Gastrocnemius medialis (tissue), 4 donors: Measurements from ENCODE around the gene PIGQ. TPM values are rescaled to one million over a fixed set of nuclear protein-coding genes. Genes with fewer than 3 reads are reported as not detected.

Experiments
- ATAC-seq, 2 donors: fragments of 150-250 bp; one replicate each; pipeline ENCODE4 v1.9.1; 2016
- DNase-seq, 2 donors: peaks; one replicate each; pipeline ENCODE4 v3.0.0-alpha.2; 2019
- H3K27ac ChIP-seq, 4 donors: fragments of 200-600 bp; sonication (generic); 1 replicate in 1 of 4; 2 replicates in 3 of 4; pipeline ENCODE4 v1.5.1; 2016 to 2018; ENCODE audit warnings: mild to moderate bottlenecking in 2 of 4, moderate library complexity in 1 of 4
- H3K27me3 ChIP-seq, 3 donors: fragments of 200-600 bp; sonication (generic) in 2 of 3; 1 replicate in 1 of 3; 2 replicates in 2 of 3; pipeline versions ENCODE4 v1.5.1 to v1.6.0; 2016 to 2019; ENCODE audit warnings: mild to moderate bottlenecking in 1 of 3, moderate library complexity in 1 of 3
- H3K36me3 ChIP-seq, 2 donors: fragments of 200-600 bp; sonication (generic) in 1 of 2; one replicate each; pipeline ENCODE4 v1.5.1; 2017 to 2018
- H3K4me1 ChIP-seq, 2 donors: fragments of 200-600 bp; sonication (generic) in 1 of 2; one replicate each; pipeline ENCODE4 v1.5.1; 2016 to 2017; ENCODE audit warnings: mild to moderate bottlenecking in 2 of 2
- H3K4me3 ChIP-seq, 4 donors: fragments of 200-600 bp; sonication (generic) in 3 of 4; 1 replicate in 1 of 4; 2 replicates in 3 of 4; pipeline ENCODE4 v1.5.1; 2016 to 2019; ENCODE audit warnings: mild to moderate bottlenecking in 2 of 4
- H3K9me3 ChIP-seq, 3 donors: fragments of 200-600 bp; sonication (generic) in 2 of 3; 1 replicate in 1 of 3; 2 replicates in 2 of 3; pipeline ENCODE4 v1.5.1; 2016 to 2019
- POLR2A ChIP-seq, 2 donors: fragments of 450-650 bp; IDR thresholded peaks; one replicate each; pipeline ENCODE4 v1.6.1; 2017; ENCODE audit warnings: antibody characterized with exemption in 2 of 2, mild to moderate bottlenecking in 2 of 2, moderate library complexity in 2 of 2
- in situ Hi-C, 4 donors: fragments of 200-750 bp; cut with MboI; loops; one replicate each; pipeline versions ENCODE4 v1.15.0 to v1.8.0; 2017; ENCODE audit warnings: low sequenced_read_pairs in 4 of 4
- intact Hi-C: fragments of 100-400 bp; cut with DNase I; formaldehyde crosslinking; loops from one replicate; pipeline ENCODE4 v1.15.1; 2023; ENCODE audit warnings: low total_unique reads
- total RNA-seq, 4 donors: library from RNA; depleted of rRNA; stranded (reverse); fragments of >200 nt; gene quantifications; one replicate each; pipeline versions ENCODE4 v1.1.0 to v1.2.3, GENCODE V29; 2016
- TF ChIP-seq, protein P1 (sequence below), 5 experiments: fragments of 450-650 bp in 3 of 5; fragments of 200-600 bp in 2 of 5; sonication (generic) in 2 of 5; IDR thresholded peaks in 4 of 5; conservative IDR thresholded peaks in 1 of 5; 1 replicate in 4 of 5; 2 replicates in 1 of 5; pipeline ENCODE4 v1.5.1; 2016 to 2019; ENCODE audit warnings: antibody characterized with exemption in 5 of 5, mild to moderate bottlenecking in 3 of 5, moderate library complexity in 3 of 5

Gene PIGQ
- total RNA-seq, 4 donors from 2014 or later = 22.2 to 47.3 (median 38.5) TPM

DNA sequence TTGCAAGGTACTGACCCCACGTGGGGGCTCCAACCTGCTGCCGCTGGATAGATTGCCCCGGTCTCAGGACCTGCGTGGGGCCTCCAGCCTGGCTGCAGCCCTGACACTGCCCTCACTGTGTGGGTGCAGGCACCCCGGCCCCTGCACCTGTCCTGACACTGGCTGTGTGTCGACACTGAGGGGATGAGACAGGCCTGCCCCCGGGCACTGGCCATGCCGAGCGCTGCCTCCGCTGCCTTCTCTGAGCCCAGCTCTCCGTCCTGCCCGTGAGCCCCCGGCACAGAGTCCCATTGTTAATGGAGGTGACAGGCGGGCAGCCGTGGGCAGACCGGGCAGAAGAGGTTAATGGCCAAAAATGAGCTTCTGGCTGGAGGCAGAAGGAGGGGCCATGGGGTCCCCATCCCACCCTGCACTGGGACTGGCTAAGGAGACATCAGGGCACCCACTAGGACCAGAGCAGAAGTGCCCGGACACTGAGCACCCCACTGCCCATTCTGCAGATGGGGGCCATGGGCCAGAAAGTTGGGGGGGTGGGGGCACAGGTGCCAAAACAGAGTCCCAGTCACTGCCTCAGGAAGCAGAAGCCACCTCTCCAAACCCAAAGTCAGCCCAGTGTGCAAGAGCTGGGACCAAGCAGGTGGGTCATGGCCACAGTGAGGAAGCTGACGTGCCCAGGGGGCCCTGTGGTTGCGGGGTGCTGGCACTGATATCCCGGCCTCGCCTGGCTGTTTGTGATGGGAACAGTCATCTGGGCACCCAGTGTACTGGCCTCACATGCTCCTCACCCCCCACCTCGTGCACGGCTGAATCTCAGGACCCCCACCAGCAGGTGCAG is 12.1 kb upstream of the PIGQ start:
- H3K27me3 ChIP-seq = peaks cover 26 to 33% (median 31%) of the 10 kb centered on the region in 3 donors

DNA sequence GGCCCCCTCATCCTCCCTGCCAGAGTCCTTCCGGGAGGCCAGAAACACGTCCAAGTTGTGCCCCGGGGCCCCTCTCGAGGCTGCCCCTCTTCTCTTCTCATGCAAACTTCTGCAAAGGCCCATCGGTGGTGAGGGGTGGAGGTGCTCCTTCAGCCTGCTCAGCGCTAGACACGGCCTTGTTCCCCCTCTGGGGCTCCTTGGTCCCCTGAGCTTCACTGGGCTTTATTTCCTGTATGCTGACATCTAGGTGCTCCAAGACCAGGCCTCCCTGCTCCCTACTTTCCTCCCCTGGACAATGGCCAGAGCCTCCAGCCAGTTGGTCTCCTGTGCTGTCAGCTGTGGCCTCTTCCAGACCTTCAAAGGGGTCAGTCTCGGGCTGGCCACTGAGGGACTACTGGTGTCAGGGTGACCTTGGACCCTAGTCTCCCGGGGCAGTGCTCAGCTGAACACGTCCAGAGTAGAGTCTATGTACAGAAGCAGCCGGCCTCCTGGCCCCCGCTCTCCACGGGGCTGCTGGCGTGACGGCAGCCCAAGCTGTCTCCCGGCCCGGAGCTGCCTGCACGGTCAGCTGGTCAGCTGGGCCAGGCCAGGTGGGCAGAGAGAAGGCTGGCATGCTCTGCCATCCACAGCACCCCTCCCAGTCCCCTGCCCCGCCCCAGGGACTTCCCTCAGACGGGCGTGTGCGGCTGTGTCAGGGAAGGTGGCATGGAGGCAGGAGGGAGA is 11.3 kb upstream of the PIGQ start:
- ATAC-seq (no peak), DNase-seq (no peak)
- intact Hi-C loops = no loop called here
- no peaks in the 10 kb centered on the region for H3K4me1 ChIP-seq
- H3K27ac ChIP-seq = no peak overlapping the region
- in situ Hi-C loops = no loop called here
- no peaks in the 10 kb centered on the region for H3K9me3 ChIP-seq
- H3K4me3 ChIP-seq = no peak overlapping the region
- TF ChIP-seq, protein P1, sequence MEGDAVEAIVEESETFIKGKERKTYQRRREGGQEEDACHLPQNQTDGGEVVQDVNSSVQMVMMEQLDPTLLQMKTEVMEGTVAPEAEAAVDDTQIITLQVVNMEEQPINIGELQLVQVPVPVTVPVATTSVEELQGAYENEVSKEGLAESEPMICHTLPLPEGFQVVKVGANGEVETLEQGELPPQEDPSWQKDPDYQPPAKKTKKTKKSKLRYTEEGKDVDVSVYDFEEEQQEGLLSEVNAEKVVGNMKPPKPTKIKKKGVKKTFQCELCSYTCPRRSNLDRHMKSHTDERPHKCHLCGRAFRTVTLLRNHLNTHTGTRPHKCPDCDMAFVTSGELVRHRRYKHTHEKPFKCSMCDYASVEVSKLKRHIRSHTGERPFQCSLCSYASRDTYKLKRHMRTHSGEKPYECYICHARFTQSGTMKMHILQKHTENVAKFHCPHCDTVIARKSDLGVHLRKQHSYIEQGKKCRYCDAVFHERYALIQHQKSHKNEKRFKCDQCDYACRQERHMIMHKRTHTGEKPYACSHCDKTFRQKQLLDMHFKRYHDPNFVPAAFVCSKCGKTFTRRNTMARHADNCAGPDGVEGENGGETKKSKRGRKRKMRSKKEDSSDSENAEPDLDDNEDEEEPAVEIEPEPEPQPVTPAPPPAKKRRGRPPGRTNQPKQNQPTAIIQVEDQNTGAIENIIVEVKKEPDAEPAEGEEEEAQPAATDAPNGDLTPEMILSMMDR (IDR thresholded peaks at IDR 0.05 in 4 of 5, conservative IDR thresholded peaks at IDR 0.05 in 1 of 5) = no peak
- TF ChIP-seq POLR2A (IDR thresholded peaks at IDR 0.05) = no peak
- peaks cover 0 to 7% of the 10 kb centered on the region in 2 donors for H3K36me3 ChIP-seq
- H3K27me3 ChIP-seq = peaks cover 26 to 33% (median 31%) of the 10 kb centered on the region in 3 donors

More for the DNA sequence above, 12.1 kb upstream of the PIGQ start:
- Histone ChIP-seq H3K36me3 (peaks cover 0 to 11% of the 10 kb centered on the region in 2 donors), H3K27ac (no peak overlapping the region), H3K9me3 (no peaks in the 10 kb centered on the region), H3K4me3 (no peak overlapping the region), H3K4me1 (no peaks in the 10 kb centered on the region)
- TF ChIP-seq, protein P1 (IDR thresholded peaks at IDR 0.05 in 4 of 5, conservative IDR thresholded peaks at IDR 0.05 in 1 of 5) = no peak
- TF ChIP-seq POLR2A (IDR thresholded peaks at IDR 0.05) = no peak
- no peak for DNase-seq
- in situ Hi-C loops (no loop called here), intact Hi-C loops (no loop called here)
- ATAC-seq = no peak

DNA sequence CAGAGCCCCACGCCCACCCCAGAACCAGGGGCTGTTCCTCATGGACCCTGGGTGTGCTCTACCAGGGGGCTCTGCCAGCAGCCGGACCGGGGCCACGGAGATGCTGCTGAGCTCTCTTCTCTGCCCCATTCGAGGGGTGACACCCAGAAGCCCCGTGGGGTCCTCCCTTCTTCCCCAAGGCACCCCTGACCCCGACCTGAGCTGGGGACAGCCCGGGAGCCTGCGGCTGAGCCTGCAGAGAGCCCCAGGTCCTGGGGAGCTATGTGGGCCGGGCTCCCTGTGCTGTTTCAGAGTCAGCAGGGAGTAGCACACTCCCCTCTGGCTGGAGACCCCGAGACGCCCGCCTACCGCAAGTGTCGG is 10.8 kb upstream of the PIGQ start:
- in situ Hi-C loops (no loop called here), intact Hi-C loops (no loop called here)
- H3K9me3 ChIP-seq = no peaks in the 10 kb centered on the region
- DNase-seq = no peak
- no peak overlapping the region for H3K4me3 ChIP-seq
- H3K36me3 ChIP-seq = peaks cover 0 to 2% of the 10 kb centered on the region in 2 donors
- TF ChIP-seq, protein P1 (IDR thresholded peaks at IDR 0.05 in 4 of 5, conservative IDR thresholded peaks at IDR 0.05 in 1 of 5) = no peak
- TF ChIP-seq POLR2A (IDR thresholded peaks at IDR 0.05) = no peak
- H3K4me1 ChIP-seq = no peaks in the 10 kb centered on the region
- peaks cover 26 to 33% (median 31%) of the 10 kb centered on the region in 3 donors for H3K27me3 ChIP-seq
- H3K27ac ChIP-seq = no peak overlapping the region
- ATAC-seq = no peak

DNA sequence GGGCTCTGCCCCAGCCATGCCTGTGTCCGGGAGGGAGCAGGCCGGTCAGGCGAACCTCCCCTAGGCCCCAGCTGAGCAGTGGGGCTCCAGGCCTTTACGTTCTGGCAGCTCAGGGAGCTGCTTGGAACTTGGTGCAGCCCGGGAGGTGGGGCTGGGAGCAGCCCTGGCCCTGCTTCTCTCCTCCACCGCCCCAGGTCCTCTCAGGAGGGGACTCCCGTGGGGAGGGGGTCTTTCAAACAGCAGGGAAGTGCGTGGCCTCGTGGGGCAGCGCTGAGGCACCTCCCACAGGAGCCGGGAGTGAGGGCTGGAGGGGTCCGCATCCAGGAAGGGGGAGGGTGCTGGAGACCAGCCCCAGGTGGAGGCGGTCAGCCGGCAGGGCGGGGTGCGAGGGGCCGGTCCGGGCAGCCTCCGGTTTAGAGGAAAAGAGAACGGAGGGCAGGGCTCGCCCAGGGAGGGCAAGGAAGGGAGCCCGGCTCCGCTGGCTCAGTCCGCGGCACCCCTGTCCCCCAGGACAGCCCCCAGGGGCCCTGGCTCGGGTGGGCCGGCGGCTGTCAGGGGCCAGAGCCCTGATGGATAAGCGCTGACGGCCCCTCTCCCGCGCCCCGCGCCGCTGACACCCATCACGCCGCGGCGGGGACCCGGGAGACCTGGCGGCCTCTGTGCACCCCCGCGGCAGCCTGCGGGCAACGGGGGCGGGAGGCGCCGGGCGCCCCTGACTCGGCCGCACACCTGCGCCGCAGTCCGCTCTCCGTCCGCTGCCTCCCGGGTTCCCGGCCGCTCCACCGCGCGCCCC is 10.2 kb upstream of the PIGQ start:
- intact Hi-C loops = no loop called here
- DNase-seq = no peak
- Histone ChIP-seq H3K9me3 (no peaks in the 10 kb centered on the region), H3K4me1 (no peaks in the 10 kb centered on the region), H3K27ac (no peak overlapping the region), H3K27me3 (peaks cover 26 to 33% (median 31%) of the 10 kb centered on the region in 3 donors), H3K36me3 (no peaks in the 10 kb centered on the region), H3K4me3 (no peak overlapping the region)
- in situ Hi-C loops = no loop called here
- ATAC-seq = no peak
- no peak for TF ChIP-seq POLR2A (IDR thresholded peaks at IDR 0.05)
